ENCODE data around the gene MED15. TPM values are rescaled to one million over a fixed set of nuclear protein-coding genes. Genes with fewer than 3 reads are reported as not detected.
"Not testable (repeated sequence)": the region's sequence is repeated elsewhere in the genome, so short reads cannot be mapped to it uniquely, and the experiment has no call there.

MED15 gene
- polyA plus RNA-seq, 6 donors from 2014 or later: 7.3 to 41.8 (median 17.1) TPM

DNA sequence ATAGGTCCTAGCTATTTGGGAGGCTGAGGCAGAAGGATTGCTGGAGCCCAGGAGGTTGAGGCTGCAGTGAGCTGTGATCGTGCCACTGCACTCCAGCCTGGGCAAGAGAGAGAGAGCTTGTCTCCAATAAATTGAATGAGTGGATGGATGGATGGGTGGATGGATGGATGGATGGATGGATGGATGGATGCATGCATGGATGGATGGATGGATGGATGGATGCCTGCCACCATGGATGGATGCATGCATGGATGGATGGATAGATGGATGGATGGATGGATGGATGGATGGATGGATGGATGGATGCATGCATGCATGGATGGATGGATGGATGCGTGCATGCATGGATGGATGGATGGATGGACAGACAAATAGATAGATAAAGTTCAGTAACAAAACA is 36.9 kb upstream of the MED15 start:
- not testable (repeated sequence) for ATAC-seq (ENCODE audit: low read depth in 2 of 2); H3K27me3 Mint-ChIP-seq; DNase-seq; H3K9me3 Mint-ChIP-seq
- Mint-ChIP-seq H3K36me3 (peaks cover 11 to 23% of the 10 kb centered on the region in 2 donors), H3K27ac (peak overlapping the region in 2 of 6 donors; percentile 7 to 43), H3K4me1 (peaks cover 13 to 26% (median 17%) of the 10 kb centered on the region in 3 donors), H3K4me3 (peak overlapping the region in 1 of 8 donors; percentile 63)

DNA sequence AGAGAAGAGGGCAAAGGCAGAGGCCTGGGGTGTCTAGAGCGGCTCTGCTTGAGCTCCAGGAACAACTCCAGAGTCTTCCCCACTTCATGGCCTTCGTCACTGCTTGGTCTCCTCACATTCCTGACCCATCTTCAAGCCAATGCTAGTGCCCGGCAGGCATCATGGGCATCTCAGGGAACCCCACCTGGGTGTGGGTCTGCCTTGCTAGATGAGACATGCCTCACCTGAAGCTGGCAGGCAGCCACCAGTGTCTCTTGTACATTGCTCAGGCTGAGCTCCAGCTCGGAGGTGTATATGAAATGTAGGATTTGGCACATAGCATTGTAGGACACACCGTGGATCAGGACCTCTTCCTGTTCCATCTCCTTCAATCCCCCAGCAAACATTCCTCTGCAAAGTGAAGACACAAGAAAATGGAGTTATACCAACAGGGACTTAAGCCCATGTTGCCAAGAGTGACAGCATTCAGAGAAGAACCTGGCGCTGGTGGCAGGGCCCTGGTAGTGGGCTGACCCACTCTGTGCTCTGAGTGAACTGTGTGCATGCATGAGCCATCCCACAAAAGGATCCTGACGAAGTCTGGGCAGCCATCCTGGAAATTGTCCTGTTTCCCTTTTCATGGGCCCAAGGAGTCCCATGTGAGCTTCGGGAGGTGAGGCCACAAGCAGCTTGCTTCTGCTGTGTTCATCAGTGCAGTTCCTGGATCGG is 36.1 kb upstream of the MED15 start:
- H3K4me3 Mint-ChIP-seq: no peak overlapping the region
- DNase-seq: no peak
- no peak for ATAC-seq (ENCODE audit: low read depth in 2 of 2)

DNA sequence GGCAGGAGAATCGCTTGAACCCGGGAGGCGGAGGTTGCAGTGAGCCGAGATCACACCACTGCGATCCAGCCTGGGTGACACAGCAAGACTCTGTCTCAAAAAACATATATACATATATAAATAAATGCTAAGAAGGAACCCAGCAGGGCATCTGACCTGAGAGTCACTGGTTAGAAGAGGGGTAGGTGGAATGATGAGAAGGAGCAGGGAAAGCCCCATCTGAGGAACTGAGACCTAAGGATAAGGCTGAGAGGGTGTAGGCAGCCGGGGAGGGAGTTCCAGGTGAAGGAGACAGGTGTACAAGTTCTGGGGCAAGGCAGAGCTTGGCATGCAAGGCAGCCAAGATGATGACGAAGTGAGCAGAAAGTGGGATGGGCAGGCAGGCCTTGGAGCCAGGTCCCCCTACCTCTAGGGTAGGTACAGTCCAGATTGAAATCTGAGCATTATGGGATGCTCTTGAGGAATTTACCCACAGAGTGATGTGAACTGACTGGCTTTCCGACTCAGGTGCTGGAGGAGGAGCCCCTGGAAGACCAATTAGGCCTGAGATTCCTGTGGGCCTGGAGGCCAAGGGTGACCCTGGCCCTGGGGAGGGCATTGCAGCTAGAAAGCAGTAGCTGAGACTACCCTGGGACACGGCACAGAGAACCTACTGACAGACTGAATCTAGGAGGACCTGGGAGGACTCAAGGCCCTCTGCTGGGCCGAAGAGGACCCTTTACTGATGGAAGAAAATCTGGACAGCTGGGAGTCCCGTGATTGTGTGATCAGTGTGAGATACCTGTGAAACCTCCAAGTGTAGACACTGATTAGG is 34.6 kb upstream of the MED15 start:
- H3K36me3 Mint-ChIP-seq: peaks cover 11 to 23% of the 10 kb centered on the region in 2 donors
- no peaks in the 10 kb centered on the region for H3K27me3 Mint-ChIP-seq
- ATAC-seq (ENCODE audit: low read depth in 2 of 2) (no peak), DNase-seq (no peak)
- no peak overlapping the region for H3K4me3 Mint-ChIP-seq
- H3K9me3 Mint-ChIP-seq: no peaks in the 10 kb centered on the region
- peaks cover 8 to 23% (median 16%) of the 10 kb centered on the region in 3 donors for H3K4me1 Mint-ChIP-seq
- peak overlapping the region in 5 of 6 donors; percentile 58 to 90 (median 70) for H3K27ac Mint-ChIP-seq

More for the DNA sequence above, 36.1 kb upstream of the MED15 start:
- H3K27ac Mint-ChIP-seq: no peak overlapping the region
- no peaks in the 10 kb centered on the region for H3K27me3 Mint-ChIP-seq
- H3K9me3 Mint-ChIP-seq: no peaks in the 10 kb centered on the region
- H3K4me1 Mint-ChIP-seq: peaks cover 8 to 23% (median 16%) of the 10 kb centered on the region in 3 donors
- H3K36me3 Mint-ChIP-seq: peaks cover 11 to 23% of the 10 kb centered on the region in 2 donors

DNA sequence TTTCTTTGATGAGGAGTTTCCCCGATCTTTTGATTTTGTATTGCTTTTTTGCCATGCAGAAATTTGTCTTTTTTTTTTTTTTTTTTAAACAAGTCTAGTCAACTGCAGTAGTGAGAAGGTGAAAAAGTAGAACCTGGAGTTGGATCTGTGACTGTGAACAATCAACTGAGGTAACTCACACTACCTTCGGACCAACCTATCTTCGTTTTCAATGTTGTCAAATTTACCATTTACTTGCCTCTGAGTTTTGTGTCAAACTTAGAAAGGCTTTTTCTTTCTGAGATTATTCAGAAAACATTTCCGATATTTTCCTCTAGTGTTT is 32.3 kb upstream of the MED15 start:
- ATAC-seq (ENCODE audit: low read depth in 2 of 2) (no peak), DNase-seq (no peak)
- H3K36me3 Mint-ChIP-seq: peaks cover 10 to 13% of the 10 kb centered on the region in 2 donors
- peaks cover 0 to 15% (median 9%) of the 10 kb centered on the region in 3 donors for H3K4me1 Mint-ChIP-seq
- H3K4me3 Mint-ChIP-seq: no peak overlapping the region
- no peaks in the 10 kb centered on the region for H3K9me3 Mint-ChIP-seq
- H3K27me3 Mint-ChIP-seq: no peaks in the 10 kb centered on the region
- no peak overlapping the region for H3K27ac Mint-ChIP-seq

DNA sequence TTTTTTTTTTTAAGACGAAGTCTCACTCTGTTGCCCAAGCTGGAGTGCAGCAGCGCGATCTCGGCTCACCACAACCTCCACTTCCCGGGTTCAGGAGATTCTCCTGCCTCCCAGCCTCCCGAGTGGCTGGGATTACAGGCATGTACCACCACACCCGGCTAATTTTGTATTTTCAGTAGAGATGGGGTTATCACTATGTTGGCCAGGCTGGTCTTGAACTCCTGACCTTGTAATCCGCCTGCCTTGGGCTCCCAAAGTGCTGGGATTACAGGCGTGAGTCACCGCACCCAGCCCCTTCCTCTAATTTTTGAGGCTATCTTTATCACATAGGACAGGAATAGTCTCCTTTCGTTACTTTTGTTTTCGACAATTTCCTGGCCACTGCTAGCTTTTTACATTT is 31.8 kb upstream of the MED15 start:
- H3K36me3 Mint-ChIP-seq; H3K4me3 Mint-ChIP-seq; DNase-seq; H3K27me3 Mint-ChIP-seq; H3K9me3 Mint-ChIP-seq; ATAC-seq (ENCODE audit: low read depth in 2 of 2): not testable (repeated sequence)
- peak overlapping the region in 1 of 6 donors; percentile 44 for H3K27ac Mint-ChIP-seq
- H3K4me1 Mint-ChIP-seq: peaks cover 0 to 15% (median 8%) of the 10 kb centered on the region in 3 donors

DNA sequence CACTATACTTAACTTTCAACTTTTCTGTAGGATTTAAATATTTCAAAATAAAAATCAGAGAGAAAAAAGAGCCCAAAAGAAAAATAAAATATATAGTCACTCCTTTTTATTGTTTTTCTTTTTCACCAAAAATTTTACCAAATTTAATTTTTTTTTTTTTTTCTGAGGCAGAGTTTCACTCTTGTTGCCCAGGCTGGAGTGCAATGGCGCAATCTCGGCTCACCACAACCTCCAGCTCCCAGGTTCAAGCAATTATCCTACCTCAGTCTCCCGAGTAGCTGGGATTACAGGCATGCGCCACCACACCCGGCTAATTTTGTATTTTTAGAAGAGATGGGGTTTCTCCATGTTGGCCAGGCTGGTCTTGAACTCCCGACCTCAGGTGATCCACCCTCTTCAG is 29.4 kb upstream of the MED15 start:
- H3K4me3 Mint-ChIP-seq; H3K27me3 Mint-ChIP-seq; H3K9me3 Mint-ChIP-seq; H3K36me3 Mint-ChIP-seq; H3K27ac Mint-ChIP-seq; DNase-seq; ATAC-seq (ENCODE audit: low read depth in 2 of 2): not testable (repeated sequence)
- H3K4me1 Mint-ChIP-seq: peaks cover 0 to 13% (median 2%) of the 10 kb centered on the region in 3 donors

DNA sequence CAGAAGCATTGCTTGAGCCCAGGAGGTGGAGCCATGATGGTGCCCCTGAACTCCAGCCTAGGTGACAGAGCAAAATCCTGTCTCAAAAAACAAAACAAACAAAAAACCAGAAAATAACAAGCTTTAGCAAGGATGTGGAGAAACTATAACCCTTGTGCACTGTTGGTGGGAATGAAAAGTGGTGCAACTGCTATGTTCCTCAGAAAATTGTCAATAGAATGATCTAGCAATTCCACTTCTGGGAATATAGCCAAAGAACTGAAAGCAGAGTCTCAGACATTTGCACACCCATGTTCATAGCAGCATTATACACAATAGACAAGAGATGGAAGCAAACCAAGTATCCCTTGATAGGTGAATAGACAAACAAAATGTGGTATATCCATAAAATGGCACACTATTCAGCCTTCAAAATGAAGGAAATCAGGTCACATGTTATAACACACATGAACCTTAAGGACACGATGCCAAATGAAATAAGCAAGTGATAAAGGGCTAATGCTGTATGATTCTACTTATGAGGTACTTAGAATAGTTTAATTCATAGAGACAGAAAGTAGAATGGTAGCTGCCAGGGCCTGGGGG is 27.7 kb upstream of the MED15 start:
- ATAC-seq (ENCODE audit: low read depth in 2 of 2): no peak
- Mint-ChIP-seq H3K36me3 (peaks cover 7% of the 10 kb centered on the region in 2 donors), H3K27me3 (no peaks in the 10 kb centered on the region), H3K4me3 (no peak overlapping the region), H3K9me3 (no peaks in the 10 kb centered on the region), H3K4me1 (peaks cover 0 to 13% (median 7%) of the 10 kb centered on the region in 3 donors), H3K27ac (peak overlapping the region in 2 of 6 donors; percentile 10 to 57)
- DNase-seq: no peak

DNA sequence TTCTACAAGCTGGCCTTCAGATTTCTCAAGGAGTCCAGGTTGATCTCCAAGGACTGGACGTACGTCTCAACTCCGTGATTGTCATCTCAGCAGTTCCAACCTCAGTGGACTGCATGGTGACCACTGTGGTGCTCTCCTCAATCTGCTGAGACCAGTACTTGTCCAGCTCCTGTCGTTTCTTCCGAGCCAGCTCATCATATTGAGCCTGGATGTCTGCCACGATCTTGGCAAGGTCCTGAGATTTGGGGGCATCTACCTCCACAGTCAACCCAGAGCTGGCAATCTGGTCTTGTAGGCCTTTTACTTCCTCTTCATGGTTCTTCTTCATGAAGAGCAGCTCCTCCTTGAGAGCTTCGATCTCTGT is 24.3 kb upstream of the MED15 start:
- H3K4me1 Mint-ChIP-seq: peaks cover 8 to 22% (median 18%) of the 10 kb centered on the region in 3 donors
- H3K9me3 Mint-ChIP-seq; H3K4me3 Mint-ChIP-seq; DNase-seq; H3K27ac Mint-ChIP-seq; ATAC-seq (ENCODE audit: low read depth in 2 of 2); H3K27me3 Mint-ChIP-seq: not testable (repeated sequence)
- H3K36me3 Mint-ChIP-seq: peaks cover 12 to 20% of the 10 kb centered on the region in 2 donors

DNA sequence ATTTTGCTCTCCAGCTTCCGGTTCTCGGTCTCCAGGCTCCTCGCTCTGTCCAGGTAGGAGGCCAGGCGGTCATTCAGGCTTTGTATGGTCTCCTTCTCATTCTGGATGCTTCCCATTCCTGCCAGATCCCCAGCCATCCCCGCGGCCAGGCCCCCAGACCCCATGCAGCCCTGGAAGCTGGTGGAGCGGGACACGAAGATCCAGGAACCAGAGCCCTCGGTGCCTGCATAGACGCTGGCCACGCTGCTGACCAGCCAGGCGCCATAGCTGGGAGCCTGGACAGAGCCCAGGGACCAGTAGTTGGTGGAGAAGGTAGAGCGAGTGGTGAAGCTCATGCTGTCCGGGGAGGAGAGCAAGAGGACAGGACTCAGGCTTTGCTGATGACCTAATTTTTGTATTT is 23.6 kb upstream of the MED15 start:
- no peaks in the 10 kb centered on the region for H3K9me3 Mint-ChIP-seq
- no peak overlapping the region for H3K4me3 Mint-ChIP-seq
- ATAC-seq (ENCODE audit: low read depth in 2 of 2): no peak
- H3K27ac Mint-ChIP-seq: peak overlapping the region in 1 of 6 donors; percentile 56
- peaks cover 15 to 24% of the 10 kb centered on the region in 2 donors for H3K36me3 Mint-ChIP-seq
- peaks cover 14 to 27% (median 23%) of the 10 kb centered on the region in 3 donors for H3K4me1 Mint-ChIP-seq
- no peak for DNase-seq
- no peaks in the 10 kb centered on the region for H3K27me3 Mint-ChIP-seq

DNA sequence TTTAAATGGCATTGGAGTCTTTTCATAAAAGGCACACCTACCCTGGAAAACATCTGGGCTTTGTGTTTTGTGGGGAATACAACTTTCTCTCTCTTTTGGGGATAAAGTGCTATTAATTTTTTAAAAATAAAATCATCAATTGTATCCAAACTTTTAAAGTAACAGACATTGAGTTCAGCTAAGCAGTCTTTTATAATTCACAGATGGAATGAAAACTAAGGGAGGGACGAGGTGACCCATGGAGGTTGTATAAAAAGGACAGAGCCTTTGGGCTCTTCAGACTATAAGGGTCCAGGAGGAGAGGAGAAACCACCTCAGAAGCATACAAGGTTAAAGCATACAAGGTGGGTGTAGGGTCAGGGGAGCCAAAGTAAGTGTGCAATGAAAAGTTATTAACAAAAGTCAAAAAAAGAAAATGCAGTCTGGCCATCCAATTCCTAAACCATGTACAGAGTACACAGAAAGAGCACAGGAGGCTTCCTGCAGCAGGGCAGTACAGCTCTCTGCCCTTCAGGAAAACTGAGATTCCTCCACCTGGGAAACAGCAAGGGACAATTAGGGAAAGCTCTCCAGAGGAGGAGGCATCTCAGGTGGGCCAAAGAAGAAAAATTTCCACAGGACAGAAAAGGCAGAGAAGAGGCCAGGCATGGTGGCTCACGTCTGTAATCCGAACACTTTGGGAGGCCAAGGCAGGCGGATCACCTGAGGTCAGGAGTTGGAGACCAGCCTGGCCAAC is 22.3 kb upstream of the MED15 start:
- H3K4me3 Mint-ChIP-seq: no peak overlapping the region
- no peak for DNase-seq
- H3K36me3 Mint-ChIP-seq: peaks cover 9 to 32% of the 10 kb centered on the region in 2 donors
- ATAC-seq (ENCODE audit: low read depth in 2 of 2): no peak
- no peaks in the 10 kb centered on the region for H3K9me3 Mint-ChIP-seq
- H3K27me3 Mint-ChIP-seq: no peaks in the 10 kb centered on the region
- H3K4me1 Mint-ChIP-seq: peaks cover 24 to 40% (median 32%) of the 10 kb centered on the region in 3 donors
- peak overlapping the region in 1 of 6 donors; percentile 26 for H3K27ac Mint-ChIP-seq

DNA sequence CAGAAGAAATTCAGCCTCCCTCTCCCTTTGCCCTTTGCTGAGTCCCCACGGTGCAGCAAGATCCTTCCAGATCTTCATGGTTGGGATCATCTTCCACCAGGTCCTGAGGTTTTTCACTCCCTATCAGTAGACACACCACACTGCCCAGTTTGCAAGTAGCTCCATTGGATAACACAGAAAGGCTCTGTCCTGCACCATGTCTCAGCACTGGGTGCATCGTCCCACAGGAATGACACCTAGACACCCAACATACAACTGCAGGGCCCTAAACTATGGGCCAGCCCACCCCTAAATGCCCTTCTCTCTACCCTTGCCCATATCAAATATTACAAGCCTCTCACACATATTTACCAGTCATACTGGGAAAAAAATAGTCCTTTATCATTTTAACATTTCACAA is 21.2 kb upstream of the MED15 start:
- no peak for DNase-seq
- Mint-ChIP-seq H3K36me3 (peaks cover 8 to 32% of the 10 kb centered on the region in 2 donors), H3K4me1 (peaks cover 33 to 48% (median 34%) of the 10 kb centered on the region in 3 donors), H3K9me3 (no peaks in the 10 kb centered on the region), H3K27ac (no peak overlapping the region), H3K27me3 (no peaks in the 10 kb centered on the region), H3K4me3 (no peak overlapping the region)
- ATAC-seq (ENCODE audit: low read depth in 2 of 2): no peak

DNA sequence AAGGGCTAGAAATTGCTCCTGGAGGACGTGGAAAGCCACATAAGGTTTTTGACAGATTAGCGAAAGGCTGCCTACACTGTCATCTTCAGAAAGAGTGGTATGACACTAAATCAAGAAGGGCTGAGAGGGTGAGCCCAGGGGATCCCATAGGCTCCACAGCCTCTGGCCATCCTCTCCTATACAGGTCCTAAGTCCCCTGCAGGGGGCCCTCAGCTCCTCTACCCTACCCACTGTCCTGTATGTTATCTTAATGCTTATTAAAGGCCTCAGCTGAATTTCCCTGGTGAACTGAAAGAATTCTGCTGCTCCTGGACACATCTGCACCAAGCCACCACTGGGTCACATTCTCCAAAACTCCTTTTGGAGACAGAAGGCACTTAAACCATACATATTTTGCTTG is 19.7 kb upstream of the MED15 start:
- ATAC-seq (ENCODE audit: low read depth in 2 of 2) (no peak), DNase-seq (no peak)
- peak overlapping the region in 1 of 8 donors; percentile 60 for H3K4me3 Mint-ChIP-seq
- no peaks in the 10 kb centered on the region for H3K9me3 Mint-ChIP-seq
- peaks cover 41 to 58% (median 44%) of the 10 kb centered on the region in 3 donors for H3K4me1 Mint-ChIP-seq
- H3K27ac Mint-ChIP-seq: peak overlapping the region in 4 of 6 donors; percentile 12 to 80 (median 50)
- no peaks in the 10 kb centered on the region for H3K27me3 Mint-ChIP-seq
- peaks cover 8 to 32% of the 10 kb centered on the region in 2 donors for H3K36me3 Mint-ChIP-seq

DNA sequence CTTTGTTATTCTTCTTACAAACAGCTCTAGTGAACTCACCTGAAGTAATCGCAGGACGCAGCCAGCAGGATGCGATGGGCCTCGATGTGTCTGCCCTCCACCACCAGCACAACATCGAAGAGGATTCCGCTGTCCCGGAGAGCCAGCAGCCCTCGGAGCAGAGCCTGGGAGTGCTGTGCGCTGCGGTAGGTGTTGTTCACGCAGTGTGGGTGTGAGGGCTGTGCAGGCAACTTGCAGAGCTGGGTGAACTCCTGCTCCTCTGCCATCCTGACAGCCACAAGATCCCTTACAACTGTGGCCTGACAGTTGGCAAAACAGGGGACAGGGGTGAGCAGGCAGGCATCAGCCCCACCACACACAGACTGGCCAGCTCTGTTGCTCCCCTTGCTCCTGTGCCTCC is 18.5 kb upstream of the MED15 start:
- Mint-ChIP-seq H3K27ac (peak overlapping the region in 2 of 6 donors; percentile 46 to 56), H3K4me1 (peaks cover 39 to 57% (median 51%) of the 10 kb centered on the region in 3 donors), H3K4me3 (peak overlapping the region in 1 of 8 donors; percentile 2), H3K36me3 (peaks cover 8 to 25% of the 10 kb centered on the region in 2 donors), H3K27me3 (no peaks in the 10 kb centered on the region), H3K9me3 (no peaks in the 10 kb centered on the region)
- ATAC-seq (ENCODE audit: low read depth in 2 of 2) (no peak), DNase-seq (no peak)
